ENCODE data around the gene MASP2. TPM values are rescaled to one million over a fixed set of nuclear protein-coding genes. Genes with fewer than 3 reads are reported as not detected.

Gene MASP2
- polyA plus RNA-seq, 1 of the 3 experiments (the other 2 are of a cell fraction): not detected

DNA sequence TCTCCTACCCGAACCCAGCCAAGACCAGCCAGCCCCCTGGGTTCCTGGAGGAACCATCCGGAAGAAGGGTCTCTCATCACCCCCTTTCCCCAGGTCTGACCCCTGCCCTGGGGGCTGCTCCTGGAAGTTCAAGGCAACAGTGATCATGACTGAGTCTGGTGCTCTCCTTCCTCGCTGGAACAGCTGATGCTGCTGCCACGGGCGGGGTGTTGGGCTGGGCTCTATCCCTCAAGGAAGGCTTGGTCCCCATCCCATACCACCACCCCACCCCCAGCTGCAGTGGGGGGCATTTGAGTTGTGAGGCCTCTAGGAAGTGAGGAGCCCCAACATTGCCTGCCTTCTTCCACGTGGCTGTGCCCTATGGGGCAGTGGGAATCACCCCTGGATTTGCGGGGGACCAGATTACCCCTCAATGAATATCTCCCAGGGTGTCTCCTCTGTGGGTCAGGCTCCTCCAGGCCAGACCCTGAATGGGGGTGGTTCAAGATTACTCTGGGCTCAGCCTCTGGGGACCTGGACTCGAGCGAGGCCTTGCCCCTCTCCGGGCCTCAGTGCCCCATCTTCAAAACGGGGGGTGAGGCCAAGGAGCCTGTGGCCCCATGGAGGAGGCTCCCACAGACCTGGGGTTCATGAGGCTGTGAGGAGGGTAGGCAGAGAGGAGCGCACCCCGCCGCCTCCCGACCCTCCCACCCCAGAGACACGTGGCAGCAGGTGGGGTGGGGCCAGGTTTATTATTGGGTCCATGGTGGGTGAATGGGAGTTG is 2.8 kb downstream of the MASP2 start:
- H3K79me2 ChIP-seq (ENCODE audit: insufficient read depth): no peaks in the 10 kb centered on the region
- no peaks in the 10 kb centered on the region for H3K9me2 ChIP-seq
- no peak overlapping the region for H2AFZ ChIP-seq (ENCODE audit: low read depth)
- no peaks in the 10 kb centered on the region for H3K27me3 ChIP-seq (ENCODE audit: insufficient read depth)
- no peaks in the 10 kb centered on the region for H3K9me3 ChIP-seq
- ChIA-PET POLR2A (no interaction called here), CTCF (no interaction called here)
- WGBS (ENCODE audit: low lambda C conversion rate): 62% methylated on average over 11 of the region's 16 CpGs
- H3K4me1 ChIP-seq (ENCODE audit: control insufficient read depth in 1 of 2, insufficient read depth in 2 of 2, low read depth in 1 of 2, low read length in 1 of 2): no peaks in the 10 kb centered on the region
- H3K4me3 ChIP-seq (ENCODE audit: low read depth in 2 of 2, low read length in 1 of 2): no peak overlapping the region
- no peaks in the 10 kb centered on the region for H3K36me3 ChIP-seq (replicated peaks in 1 of 2; ENCODE audit: control insufficient read depth in 1 of 2, insufficient read depth in 2 of 2, low read length in 1 of 2)
- DNase-seq: no peak
- TF ChIP-seq FOXM1 (IDR thresholded peaks at IDR 0.05; ENCODE audit: low read depth): no peak
- TF ChIP-seq TCF12 (IDR thresholded peaks at IDR 0.05): no peak
- TF ChIP-seq, protein P1, sequence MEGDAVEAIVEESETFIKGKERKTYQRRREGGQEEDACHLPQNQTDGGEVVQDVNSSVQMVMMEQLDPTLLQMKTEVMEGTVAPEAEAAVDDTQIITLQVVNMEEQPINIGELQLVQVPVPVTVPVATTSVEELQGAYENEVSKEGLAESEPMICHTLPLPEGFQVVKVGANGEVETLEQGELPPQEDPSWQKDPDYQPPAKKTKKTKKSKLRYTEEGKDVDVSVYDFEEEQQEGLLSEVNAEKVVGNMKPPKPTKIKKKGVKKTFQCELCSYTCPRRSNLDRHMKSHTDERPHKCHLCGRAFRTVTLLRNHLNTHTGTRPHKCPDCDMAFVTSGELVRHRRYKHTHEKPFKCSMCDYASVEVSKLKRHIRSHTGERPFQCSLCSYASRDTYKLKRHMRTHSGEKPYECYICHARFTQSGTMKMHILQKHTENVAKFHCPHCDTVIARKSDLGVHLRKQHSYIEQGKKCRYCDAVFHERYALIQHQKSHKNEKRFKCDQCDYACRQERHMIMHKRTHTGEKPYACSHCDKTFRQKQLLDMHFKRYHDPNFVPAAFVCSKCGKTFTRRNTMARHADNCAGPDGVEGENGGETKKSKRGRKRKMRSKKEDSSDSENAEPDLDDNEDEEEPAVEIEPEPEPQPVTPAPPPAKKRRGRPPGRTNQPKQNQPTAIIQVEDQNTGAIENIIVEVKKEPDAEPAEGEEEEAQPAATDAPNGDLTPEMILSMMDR (IDR thresholded peaks at IDR 0.05): no peak
- no peak for TF ChIP-seq YY1 (IDR thresholded peaks at IDR 0.05; ENCODE audit: low read depth)
- no peak for TF ChIP-seq EP300 (IDR thresholded peaks at IDR 0.05; ENCODE audit: borderline replicate concordance in 1 of 2, low read depth in 1 of 2, low read length in 1 of 2)
- no peak for TF ChIP-seq MEF2A (IDR thresholded peaks at IDR 0.05; ENCODE audit: borderline replicate concordance, low read depth)
- TF ChIP-seq, protein P2, sequence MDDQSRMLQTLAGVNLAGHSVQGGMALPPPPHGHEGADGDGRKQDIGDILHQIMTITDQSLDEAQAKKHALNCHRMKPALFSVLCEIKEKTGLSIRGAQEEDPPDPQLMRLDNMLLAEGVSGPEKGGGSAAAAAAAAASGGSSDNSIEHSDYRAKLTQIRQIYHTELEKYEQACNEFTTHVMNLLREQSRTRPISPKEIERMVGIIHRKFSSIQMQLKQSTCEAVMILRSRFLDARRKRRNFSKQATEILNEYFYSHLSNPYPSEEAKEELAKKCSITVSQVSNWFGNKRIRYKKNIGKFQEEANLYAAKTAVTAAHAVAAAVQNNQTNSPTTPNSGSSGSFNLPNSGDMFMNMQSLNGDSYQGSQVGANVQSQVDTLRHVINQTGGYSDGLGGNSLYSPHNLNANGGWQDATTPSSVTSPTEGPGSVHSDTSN (IDR thresholded peaks at IDR 0.05): no peak
- TF ChIP-seq, protein P3, sequence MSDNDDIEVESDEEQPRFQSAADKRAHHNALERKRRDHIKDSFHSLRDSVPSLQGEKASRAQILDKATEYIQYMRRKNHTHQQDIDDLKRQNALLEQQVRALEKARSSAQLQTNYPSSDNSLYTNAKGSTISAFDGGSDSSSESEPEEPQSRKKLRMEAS (IDR thresholded peaks at IDR 0.05; ENCODE audit: low read depth): no peak
- TF ChIP-seq RXRA (IDR thresholded peaks at IDR 0.05; ENCODE audit: borderline replicate concordance, low read depth): no peak
- TF ChIP-seq MXI1 (IDR thresholded peaks at IDR 0.05; ENCODE audit: low read depth, low read length): no peak
- no peak overlapping the region for H3K9ac ChIP-seq
- H4K20me1 ChIP-seq (ENCODE audit: insufficient read depth): no peaks in the 10 kb centered on the region
- H3F3A ChIP-seq (replicated peaks; ENCODE audit: insufficient read depth): no peaks in the 10 kb centered on the region
- no peak overlapping the region for H3K27ac ChIP-seq (ENCODE audit: low read depth in 2 of 2, low read length in 1 of 2)
- H3K4me2 ChIP-seq: no peak overlapping the region

DNA sequence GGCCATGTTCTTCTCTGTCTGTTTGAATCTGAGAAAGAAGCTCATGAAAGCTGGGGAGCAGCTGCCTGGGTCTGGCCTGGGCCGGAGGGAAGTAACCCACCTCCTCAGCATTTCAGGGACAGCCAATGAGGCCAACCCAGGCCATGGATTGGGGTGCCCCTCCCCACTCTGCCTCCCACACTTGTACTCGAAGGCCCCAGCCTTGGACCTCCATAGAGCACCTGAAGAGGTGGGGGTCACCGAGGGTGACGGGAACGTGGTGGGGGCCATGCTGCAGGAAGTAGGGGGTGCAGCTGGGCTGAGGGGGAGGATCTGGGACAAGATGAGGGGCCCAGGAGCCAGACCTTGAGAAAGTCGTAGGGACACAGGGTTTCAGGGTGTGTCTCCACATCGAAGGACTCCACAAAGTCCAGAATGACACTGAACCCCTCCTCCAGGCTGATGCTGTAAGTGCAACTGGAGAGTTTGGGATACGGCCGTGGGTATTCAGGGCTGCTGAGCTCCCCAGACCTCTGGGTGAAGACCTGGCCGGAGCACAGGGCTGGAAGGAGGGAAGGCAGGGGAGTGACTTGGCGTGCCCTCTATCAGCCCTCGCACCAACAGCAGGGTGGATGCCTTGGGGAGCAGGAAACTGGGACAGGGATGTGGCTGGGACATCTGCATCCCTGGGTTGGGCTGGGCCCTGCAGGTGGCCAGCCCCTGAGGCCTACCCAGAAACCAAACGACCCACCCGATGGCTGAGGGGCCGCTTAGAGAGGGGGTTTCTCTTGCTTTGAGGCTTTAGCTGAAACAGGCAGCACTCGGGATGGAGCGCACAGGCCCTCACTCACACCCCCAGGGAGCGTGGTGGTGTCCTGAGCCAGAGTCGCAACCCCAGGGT is 3.8 kb downstream of the MASP2 start:
- H3K27ac ChIP-seq (ENCODE audit: low read depth in 2 of 2, low read length in 1 of 2): no peak overlapping the region
- H3K36me3 ChIP-seq (replicated peaks in 1 of 2; ENCODE audit: control insufficient read depth in 1 of 2, insufficient read depth in 2 of 2, low read length in 1 of 2): no peaks in the 10 kb centered on the region
- ChIA-PET POLR2A (no interaction called here), CTCF (interaction anchor here (0.6 to 0.7 kb wide), 3 partner anchors 9 to 603 kb away, joined by 3 read pairs; no protein-coding TSS in a partner anchor)
- no peaks in the 10 kb centered on the region for H3K9me3 ChIP-seq
- no peak for TF ChIP-seq NRF1 (IDR thresholded peaks at IDR 0.05; ENCODE audit: low read depth, low read length)
- TF ChIP-seq, protein P2 (IDR thresholded peaks at IDR 0.05): no peak
- TF ChIP-seq MEF2A (IDR thresholded peaks at IDR 0.05; ENCODE audit: borderline replicate concordance, low read depth): no peak
- no peak for TF ChIP-seq TEAD4 (IDR thresholded peaks at IDR 0.05; ENCODE audit: borderline replicate concordance, insufficient read depth)
- TF ChIP-seq RAD21 (IDR thresholded peaks at IDR 0.05; ENCODE audit: low read length): no peak
- TF ChIP-seq GATA2 (CRISPR knock-in tag; IDR thresholded peaks at IDR 0.05): no peak
- TF ChIP-seq NFIC (IDR thresholded peaks at IDR 0.05; ENCODE audit: borderline replicate concordance): no peak
- H2AFZ ChIP-seq (ENCODE audit: low read depth): no peak overlapping the region
- H3K4me3 ChIP-seq (ENCODE audit: low read depth in 2 of 2, low read length in 1 of 2): no peak overlapping the region
- H3K79me2 ChIP-seq (ENCODE audit: insufficient read depth): no peaks in the 10 kb centered on the region
- H3K4me2 ChIP-seq: no peak overlapping the region
- 62% methylated on average over 16 of the region's 19 CpGs for WGBS (ENCODE audit: low lambda C conversion rate)
- H3K27me3 ChIP-seq (ENCODE audit: insufficient read depth): no peaks in the 10 kb centered on the region
- H3K4me1 ChIP-seq (ENCODE audit: control insufficient read depth in 1 of 2, insufficient read depth in 2 of 2, low read depth in 1 of 2, low read length in 1 of 2): no peaks in the 10 kb centered on the region
- no peak overlapping the region for H3K9ac ChIP-seq
- H3K9me2 ChIP-seq: no peaks in the 10 kb centered on the region
- H3F3A ChIP-seq (replicated peaks; ENCODE audit: insufficient read depth): no peaks in the 10 kb centered on the region
- no peak for DNase-seq
- H4K20me1 ChIP-seq (ENCODE audit: insufficient read depth): no peaks in the 10 kb centered on the region

All from SK-N-SH (cell line).